H1 (cell line): Measurements from ENCODE around the gene AVPR1B. TPM values are rescaled to one million over a fixed set of nuclear protein-coding genes. Genes with fewer than 3 reads are reported as not detected.
A peak's percentile ranks its signal among the peaks of the same experiment; 100 is the strongest.

Source experiments
- CTCF ChIA-PET: fragments of 300-600 bp; sonication (Branson Sonifier 250); formaldehyde crosslinking; loops from one replicate; lab custom pipeline; 2021; ENCODE audit not compliant: partially characterized antibody; lab: Charles Lee
- POLR2A ChIA-PET: fragments of 300-600 bp; sonication (Branson Sonifier 250); formaldehyde crosslinking; loops from one replicate; lab custom pipeline; 2021; ENCODE audit warnings: inconsistent platforms; ENCODE audit not compliant: partially characterized antibody; lab: Charles Lee
- DNase-seq, 2 experiments: peaks; one replicate each; pipeline versions ENCODE4 v3.0.0 to v3.0.0-alpha.2; 2010 to 2022; ENCODE audit warnings: low spot score in 2 of 2, low read depth in 1 of 2, mixed read lengths in 1 of 2
- FAIRE-seq: peaks from 2 replicates; lab custom pipeline; 2011; peaks lifted over from hg19 to GRCh38; lab: Jason Lieb, UNC
- H2AFZ ChIP-seq: 2 replicates; pipeline ENCODE4 v1.8.1; 2012; ENCODE audit warnings: low read length, inconsistent platforms
- H2AK5ac ChIP-seq: 2 replicates; pipeline ENCODE4 v1.6.1; 2013; ENCODE audit warnings: low read depth, low read length
- H2BK120ac ChIP-seq: replicated peaks from 2 replicates; pipeline ENCODE3; 2013; ENCODE audit warnings: low read depth, low read length, inconsistent platforms
- H2BK12ac ChIP-seq: 2 replicates; pipeline ENCODE4 v1.6.1; 2013; ENCODE audit warnings: low read depth, low read length
- H2BK15ac ChIP-seq: 2 replicates; pipeline ENCODE4 v1.6.1; 2013; ENCODE audit warnings: low read length
- H2BK20ac ChIP-seq: 2 replicates; pipeline ENCODE4 v1.6.1; 2013; ENCODE audit warnings: low read length
- H2BK5ac ChIP-seq: 2 replicates; pipeline ENCODE4 v1.6.1; 2013; ENCODE audit warnings: low read depth, low read length
- H3K14ac ChIP-seq: 2 replicates; pipeline ENCODE4 v1.6.1; 2013; ENCODE audit warnings: inconsistent platforms; ENCODE audit not compliant: insufficient read length
- H3K18ac ChIP-seq: 2 replicates; pipeline ENCODE4 v1.6.1; 2013; ENCODE audit warnings: low read length; ENCODE audit errors: extremely low read depth
- H3K23ac ChIP-seq: 2 replicates; pipeline ENCODE4 v1.6.1; 2013; ENCODE audit warnings: inconsistent platforms; ENCODE audit not compliant: insufficient read length
- H3K23me2 ChIP-seq: 2 replicates; pipeline ENCODE4 v1.6.1; 2013; ENCODE audit warnings: low read depth, low read length
- H3K27ac ChIP-seq: 2 replicates; pipeline ENCODE4 v1.6.1; 2011; ENCODE audit warnings: low read depth, low read length, inconsistent platforms
- H3K27me3 ChIP-seq, 4 experiments: replicated peaks in 1 of 4; 1 replicate in 1 of 4; 2 replicates in 3 of 4; pipeline versions ENCODE4 v1.6.1 to v1.8.1; 2011 to 2013; ENCODE audit warnings: low read length in 3 of 4, mild to moderate bottlenecking in 3 of 4, inconsistent platforms in 2 of 4, mixed read lengths in 2 of 4, moderate library complexity in 1 of 4; ENCODE audit not compliant: control insufficient read depth in 3 of 4, insufficient read depth in 3 of 4; ENCODE audit errors: extremely low read depth in 1 of 4
- H3K36me3 ChIP-seq, 4 experiments: 2 replicates each; pipeline versions ENCODE4 v1.6.1 to v1.8.1; 2011 to 2013; ENCODE audit warnings: mild to moderate bottlenecking in 4 of 4, low read length in 3 of 4, moderate library complexity in 2 of 4, control low read depth in 1 of 4, inconsistent platforms in 1 of 4; ENCODE audit not compliant: insufficient read depth in 4 of 4, control insufficient read depth in 2 of 4
- H3K4ac ChIP-seq: replicated peaks from 2 replicates; pipeline ENCODE3; 2013; ENCODE audit warnings: low read length, low read depth, mixed read lengths, inconsistent platforms; ENCODE audit not compliant: insufficient read length
- H3K4me1 ChIP-seq, 4 experiments: replicated peaks in 1 of 4; 1 replicate in 1 of 4; 2 replicates in 3 of 4; pipeline versions ENCODE4 v1.6.1 to v1.8.1; 2011 to 2013; ENCODE audit warnings: low read length in 3 of 4, inconsistent platforms in 2 of 4, mixed read lengths in 1 of 4; ENCODE audit not compliant: insufficient read depth in 4 of 4, control insufficient read depth in 3 of 4
- H3K4me2 ChIP-seq, 2 experiments: 2 replicates each; pipeline versions ENCODE4 v1.6.1 to v1.8.1; 2011 to 2013; ENCODE audit warnings: low read depth in 2 of 2, low read length in 2 of 2, control low read depth in 1 of 2, inconsistent platforms in 1 of 2, mild to moderate bottlenecking in 1 of 2; ENCODE audit not compliant: insufficient read depth in 1 of 2
- H3K4me3 ChIP-seq, 4 experiments: fragments of 200-600, 300-600 bp in 1 of 4; sonication (generic), shearing (Covaris generic), sonication (Bioruptor Twin) in 1 of 4; 2 replicates each; pipeline versions ENCODE4 v1.5.1 to v1.8.1; 2011 to 2016; ENCODE audit warnings: low read length in 4 of 4, low read depth in 3 of 4, control low read depth in 2 of 4, inconsistent platforms in 2 of 4, mild to moderate bottlenecking in 2 of 4, mixed read lengths in 1 of 4, moderate library complexity in 1 of 4; ENCODE audit not compliant: insufficient read depth in 2 of 4; ENCODE audit errors: extremely low read depth in 1 of 4
- H3K56ac ChIP-seq: replicated peaks from 2 replicates; pipeline ENCODE3; 2013; ENCODE audit warnings: low read depth, mild to moderate bottlenecking, mixed read lengths, low read length, inconsistent platforms; ENCODE audit not compliant: insufficient read length
- H3K79me1 ChIP-seq: 2 replicates; pipeline ENCODE4 v1.6.1; 2013; ENCODE audit warnings: low read depth, low read length, control low read depth
- H3K79me2 ChIP-seq, 2 experiments: 2 replicates each; pipeline versions ENCODE4 v1.6.1 to v1.8.1; 2012 to 2013; ENCODE audit warnings: low read length in 2 of 2, mild to moderate bottlenecking in 2 of 2, inconsistent platforms in 1 of 2; ENCODE audit not compliant: insufficient read depth in 2 of 2, control insufficient read depth in 1 of 2
- H3K9ac ChIP-seq, 4 experiments: replicated peaks in 1 of 4; 1 replicate in 1 of 4; 2 replicates in 3 of 4; pipeline versions ENCODE4 v1.6.1 to v1.8.1; 2011 to 2013; ENCODE audit warnings: low read depth in 3 of 4, low read length in 3 of 4, control low read depth in 2 of 4, mild to moderate bottlenecking in 2 of 4, moderate library complexity in 2 of 4, inconsistent platforms in 1 of 4; ENCODE audit errors: extremely low read depth in 1 of 4
- H3K9me3 ChIP-seq, 2 experiments: 2 replicates each; pipeline versions ENCODE4 v1.6.1 to v1.8.1; 2012 to 2013; ENCODE audit warnings: mild to moderate bottlenecking in 2 of 2, moderate library complexity in 2 of 2, control low read depth in 1 of 2, inconsistent platforms in 1 of 2, low read depth in 1 of 2, low read length in 1 of 2, mixed read lengths in 1 of 2; ENCODE audit not compliant: insufficient read depth in 2 of 2
- H4K20me1 ChIP-seq, 2 experiments: replicated peaks in 1 of 2; 2 replicates each; pipeline versions ENCODE3 to v1.8.1; 2011 to 2013; ENCODE audit warnings: inconsistent platforms in 2 of 2, low read length in 2 of 2, mild to moderate bottlenecking in 1 of 2; ENCODE audit not compliant: insufficient read depth in 2 of 2, control insufficient read depth in 1 of 2
- H4K5ac ChIP-seq: 2 replicates; pipeline ENCODE4 v1.6.1; 2013; ENCODE audit warnings: low read length, low read depth, mixed read lengths, inconsistent platforms; ENCODE audit not compliant: insufficient read length
- H4K8ac ChIP-seq: 2 replicates; pipeline ENCODE4 v1.8.0; 2013; ENCODE audit warnings: mild to moderate bottlenecking, moderate library complexity, low read length, inconsistent platforms; ENCODE audit not compliant: insufficient read depth; ENCODE audit errors: extremely low read depth
- H4K91ac ChIP-seq: replicated peaks from 2 replicates; pipeline ENCODE3; 2013; ENCODE audit warnings: low read length, mixed read lengths, inconsistent platforms; ENCODE audit not compliant: insufficient read length
- ATF2 ChIP-seq: IDR thresholded peaks from 2 replicates; pipeline ENCODE4 v1.6.1; 2012; ENCODE audit warnings: low read length, inconsistent platforms
- KDM1A ChIP-seq: fragments of 200-600, 300-600 bp; sonication (generic); IDR thresholded peaks from 2 replicates; pipeline ENCODE4 v1.7.1; 2016; ENCODE audit warnings: mild to moderate bottlenecking, low read length, borderline replicate concordance
- WGBS, 2 experiments: shearing (Covaris generic) in 1 of 2; methylation state at CpG; one replicate each; pipeline versions ENCODE4 v1.1.6 to v1.1.7; 2013 to 2015; ENCODE audit warnings: low lambda C conversion rate in 2 of 2, mixed read lengths in 2 of 2, inconsistent platforms in 1 of 2, low coverage in 1 of 2, missing lambda C conversion rate in 1 of 2; ENCODE audit not compliant: insufficient replicate concordance in 2 of 2, insufficient coverage in 1 of 2, insufficient read length in 1 of 2; ENCODE audit errors: extremely low coverage in 1 of 2, missing lambda C conversion rate in 1 of 2; 5-methylcytosine and 5-hydroxymethylcytosine counted together
- polyA plus RNA-seq, 7 experiments: library from polyadenylated mRNA; depleted of rRNA in 3 of 7; stranded (reverse) in 5 of 7; unstranded in 2 of 7; fragments of >200 nt in 5 of 7; fragments of 200-250 nt in 2 of 7; gene quantifications; 1 replicate in 5 of 7; 2 replicates in 1 of 7; 4 replicates in 1 of 7; pipeline versions ENCODE4 v1.2.1 to v1.2.3, GENCODE V29; 2011 to 2013; ENCODE audit warnings: missing spikeins in 2 of 7, mixed read lengths in 2 of 7
- total RNA-seq: library from RNA; stranded (reverse); fragmentation: NEBNext Ultra II Directional; extraction: Animal tissue kit (Norgen Biotek cat#: 25700); gene quantifications from 2 replicates; pipeline ENCODE4 v1.2.1, GENCODE V29; 2021

Gene AVPR1B
- total and polyA plus RNA-seq, 2 of the 8 experiments (the other 6 are each of a cell fraction or from before 2014, with no cell fraction given), result 0.29 to 0.50 TPM

DNA sequence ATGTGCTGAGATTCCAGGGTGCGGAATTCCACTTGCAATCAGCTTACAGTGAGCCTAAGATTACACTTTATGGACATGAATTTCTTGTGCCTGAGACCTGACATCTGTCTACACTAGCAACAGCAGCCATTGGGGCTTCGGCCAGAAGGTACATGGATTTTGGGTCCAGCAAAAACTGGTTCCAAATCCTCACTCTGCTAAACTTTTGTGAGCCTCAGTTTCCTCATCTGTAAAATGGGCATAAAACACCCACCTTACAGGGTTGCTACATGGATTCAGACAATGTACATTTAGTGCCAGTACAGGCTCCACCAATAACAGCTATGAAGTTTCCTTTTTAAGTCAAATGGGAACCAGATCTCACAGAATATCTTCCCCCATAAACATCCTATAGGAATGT is 33.4 kb downstream of the AVPR1B start:
- H2AFZ ChIP-seq, result no peak overlapping the region
- no peak overlapping the region for H4K5ac ChIP-seq
- H3K4me1 ChIP-seq, result no peaks in the 10 kb centered on the region
- H3K23me2 ChIP-seq, result no peaks in the 10 kb centered on the region
- FAIRE-seq, result no peak
- H3K79me1 ChIP-seq, result no peaks in the 10 kb centered on the region
- H4K91ac ChIP-seq, result no peak overlapping the region
- no peak overlapping the region for H2BK12ac ChIP-seq
- H3K23ac ChIP-seq, result no peak overlapping the region
- H3K36me3 ChIP-seq, result no peaks in the 10 kb centered on the region
- no peak overlapping the region for H3K18ac ChIP-seq
- no peak overlapping the region for H3K27ac ChIP-seq
- no peak overlapping the region for H2AK5ac ChIP-seq
- CTCF ChIA-PET, result interaction anchor here (0.6 to 2.9 kb wide), 5 partner anchors 53 to 352 kb away, joined by 3 to 10 read pairs (median 3); no protein-coding TSS in a partner anchor
- no peak overlapping the region for H3K9ac ChIP-seq
- no peak overlapping the region for H3K4me2 ChIP-seq
- H3K79me2 ChIP-seq, result no peaks in the 10 kb centered on the region
- H2BK5ac ChIP-seq, result no peak overlapping the region
- H3K9me3 ChIP-seq, result no peaks in the 10 kb centered on the region
- no peak for DNase-seq
- H3K56ac ChIP-seq, result no peak overlapping the region
- no peak overlapping the region for H2BK120ac ChIP-seq
- TF ChIP-seq KDM1A, result peak; percentile 46; the same call in 1 of the 2 replicates
- TF ChIP-seq ATF2, result no peak
- TF ChIP-seq, all 59 proteins: peak for 1
- Histone ChIP-seq H3K14ac (no peak overlapping the region), H2BK20ac (no peak overlapping the region), H3K4ac (no peak overlapping the region), H4K8ac (no peak overlapping the region), H3K27me3 (no peaks in the 10 kb centered on the region), H3K4me3 (no peak overlapping the region), H4K20me1 (no peaks in the 10 kb centered on the region), H2BK15ac (no peak overlapping the region)
- POLR2A ChIA-PET, result interaction anchor here (0.8 kb wide), 1 partner anchor 9 kb away, joined by 3 read pairs; no protein-coding TSS in a partner anchor
- 80% methylated on average over 2 of the region's 2 CpGs; no CpG with 5 or more reads in 1 of the 2 experiments for WGBS, 2 experiments
